Right kidney (tissue), 1 donor: Measurements from ENCODE around the gene SMAGP.
A peak's percentile ranks its signal among the peaks of the same experiment; 100 is the strongest.
"Not testable (repeated sequence)": the region's sequence is repeated elsewhere in the genome, so short reads cannot be mapped to it uniquely, and the experiment has no call there.

Source experiments
- DNase-seq: peaks from one replicate; pipeline ENCODE4 v3.0.0-alpha.2; 2016

The SMAGP gene

GRCh38 chr12:51227112-51227511 is 43.1 kb downstream of the SMAGP start:
- not testable (repeated sequence) for DNase-seq

GRCh38 chr12:51225771-51226170 is 44.4 kb downstream of the SMAGP start:
- DNase-seq: no peak

GRCh38 chr12:51225234-51225633 is 45.0 kb downstream of the SMAGP start:
- no peak for DNase-seq

GRCh38 chr12:51224625-51225024 is 45.6 kb downstream of the SMAGP start:
- DNase-seq: no peak

- no peak for DNase-seq
Observed at GRCh38 chr12:51222461-51222860, 47.8 kb downstream of the SMAGP start.

GRCh38 chr12:51219857-51220256 is 50.4 kb downstream of the SMAGP start:
- not testable (repeated sequence) for DNase-seq

GRCh38 chr12:51219322-51219721 is 50.9 kb downstream of the SMAGP start:
- no peak for DNase-seq

GRCh38 chr12:51218607-51219161 is 51.5 kb downstream of the SMAGP start:
- DNase-seq: no peak

GRCh38 chr12:51217968-51218606 is 52.1 kb downstream of the SMAGP start, which contains the start of gene POU6F1:
Gene POU6F1 (minus strand): TSS chr12:51218062. CDS start chr12:51206836, 11,226 bp downstream.
- peak; percentile 89 for DNase-seq

GRCh38 chr12:51217133-51217967 is 52.9 kb downstream of the SMAGP start:
- peak; percentile 69 for DNase-seq

GRCh38 chr12:51216642-51217041 is 53.6 kb downstream of the SMAGP start:
- DNase-seq: peak; percentile 17

- no peak for DNase-seq
Observed at GRCh38 chr12:51214895-51215294, 55.3 kb downstream of the SMAGP start.

- DNase-seq: no peak
Observed at GRCh38 chr12:51210690-51211395, 59.4 kb downstream of the SMAGP start.

GRCh38 chr12:51209259-51209658 is 61.0 kb downstream of the SMAGP start:
- no peak for DNase-seq

GRCh38 chr12:51208016-51208660 is 62.1 kb downstream of the SMAGP start:
- no peak for DNase-seq

GRCh38 chr12:51205350-51205749 is 64.9 kb downstream of the SMAGP start:
- no peak for DNase-seq

- DNase-seq: no peak
Observed at GRCh38 chr12:51202718-51203117, 67.5 kb downstream of the SMAGP start.

GRCh38 chr12:51200806-51201205 is 69.4 kb downstream of the SMAGP start:
- no peak for DNase-seq

- DNase-seq: no peak
Observed at GRCh38 chr12:51200156-51200555, 70.1 kb downstream of the SMAGP start.

GRCh38 chr12:51199366-51199945 is 70.8 kb downstream of the SMAGP start:
- DNase-seq: no peak

GRCh38 chr12:51198568-51199365 is 71.4 kb downstream of the SMAGP start:
- DNase-seq: no peak
